ENCODE data around the gene NDFIP1.
A peak's percentile ranks its signal among the peaks of the same experiment; 100 is the strongest.

The NDFIP1 gene

GRCh38 chr5:142108432-142109330, at the start of gene NDFIP1:
NDFIP1 (plus strand) TSS chr5:142108779; CDS start chr5:142108975, 196 bp downstream.
- Histone ChIP-seq H2AFZ (peak within 1 kb of the TSS; percentile 98), H3K27ac (peak within 1 kb of the TSS; percentile 95), H3K4me1 (peaks cover 13% of the 10 kb centered on the region), H3K36me3 (ENCODE audit: control insufficient read depth, insufficient read depth, low read length) (no peaks in the 10 kb centered on the region), H3K4me2 (ENCODE audit: low read length) (peak within 1 kb of the TSS; percentile 97), H3K4me3 (ENCODE audit: low read depth, low read length) (peak within 1 kb of the TSS; percentile 64), H3K9ac (peak within 1 kb of the TSS; percentile 81), H3K9me3 (ENCODE audit: control insufficient read depth, low read length) (no peaks in the 10 kb centered on the region), H3K27me3 (ENCODE audit: control insufficient read depth, insufficient read depth, low read length) (no peaks in the 10 kb centered on the region), H3K79me2 (peaks cover 32% of the 10 kb centered on the region)
- no peak for TF ChIP-seq CTCF (IDR thresholded peaks at IDR 0.05)

- no peak overlapping the region for H3K4me2 ChIP-seq (ENCODE audit: low read length)
- H3K36me3 ChIP-seq (ENCODE audit: control insufficient read depth, insufficient read depth, low read length), result no peaks in the 10 kb centered on the region
- no peak overlapping the region for H2AFZ ChIP-seq
- peaks cover 16% of the 10 kb centered on the region for H3K4me1 ChIP-seq
- H3K4me3 ChIP-seq (ENCODE audit: low read depth, low read length), result no peak overlapping the region
- H3K27me3 ChIP-seq (ENCODE audit: control insufficient read depth, insufficient read depth, low read length), result no peaks in the 10 kb centered on the region
- H3K9ac ChIP-seq, result no peak overlapping the region
- no peaks in the 10 kb centered on the region for H3K79me2 ChIP-seq
- no peak overlapping the region for H3K27ac ChIP-seq
- H3K9me3 ChIP-seq (ENCODE audit: control insufficient read depth, low read length), result no peaks in the 10 kb centered on the region
- peak; percentile 15 for TF ChIP-seq CTCF (IDR thresholded peaks at IDR 0.05)
Observed at GRCh38 chr5:142059304-142059940, 49.2 kb upstream of the NDFIP1 start.

GRCh38 chr5:142063376-142063775, 45.2 kb upstream of the NDFIP1 start:
- no peak for TF ChIP-seq CTCF (IDR thresholded peaks at IDR 0.05)
- peaks cover 10% of the 10 kb centered on the region for H3K4me1 ChIP-seq
- H3K4me3 ChIP-seq (ENCODE audit: low read depth, low read length), result no peak overlapping the region
- no peak overlapping the region for H3K9ac ChIP-seq
- no peaks in the 10 kb centered on the region for H3K36me3 ChIP-seq (ENCODE audit: control insufficient read depth, insufficient read depth, low read length)
- H3K27ac ChIP-seq, result no peak overlapping the region
- no peaks in the 10 kb centered on the region for H3K79me2 ChIP-seq
- peak overlapping the region; percentile 81 for H2AFZ ChIP-seq
- no peaks in the 10 kb centered on the region for H3K27me3 ChIP-seq (ENCODE audit: control insufficient read depth, insufficient read depth, low read length)
- H3K4me2 ChIP-seq (ENCODE audit: low read length), result peak overlapping the region; percentile 47
- no peaks in the 10 kb centered on the region for H3K9me3 ChIP-seq (ENCODE audit: control insufficient read depth, low read length)

GRCh38 chr5:142063878-142064331, 44.7 kb upstream of the NDFIP1 start:
- no peaks in the 10 kb centered on the region for H3K36me3 ChIP-seq (ENCODE audit: control insufficient read depth, insufficient read depth, low read length)
- no peaks in the 10 kb centered on the region for H3K9me3 ChIP-seq (ENCODE audit: control insufficient read depth, low read length)
- H2AFZ ChIP-seq, result peak overlapping the region; percentile 81
- H3K27me3 ChIP-seq (ENCODE audit: control insufficient read depth, insufficient read depth, low read length), result no peaks in the 10 kb centered on the region
- no peak overlapping the region for H3K9ac ChIP-seq
- H3K4me2 ChIP-seq (ENCODE audit: low read length), result peak overlapping the region; percentile 47
- no peaks in the 10 kb centered on the region for H3K79me2 ChIP-seq
- H3K4me1 ChIP-seq, result peaks cover 8% of the 10 kb centered on the region
- no peak overlapping the region for H3K27ac ChIP-seq
- H3K4me3 ChIP-seq (ENCODE audit: low read depth, low read length), result peak overlapping the region; percentile 18
- no peak for TF ChIP-seq CTCF (IDR thresholded peaks at IDR 0.05)
